Ramos (cell line): ENCODE data around the gene PRR29.
"Not testable (repeated sequence)": the region's sequence is repeated elsewhere in the genome, so short reads cannot be mapped to it uniquely, and the experiment has no call there.

Experiments
- in situ Hi-C: fragments of 300-500 bp; cut with MboI; formaldehyde crosslinking; loops from one replicate; pipeline ENCODE4 v1.14.3; 2022; ENCODE audit warnings: low sequenced_read_pairs; ENCODE audit not compliant: unreplicated experiment

PRR29 gene

GRCh38 chr17:63973930-63974593, 24.1 kb upstream of the PRR29 start:
- in situ Hi-C loops: no loop called here

DNA sequence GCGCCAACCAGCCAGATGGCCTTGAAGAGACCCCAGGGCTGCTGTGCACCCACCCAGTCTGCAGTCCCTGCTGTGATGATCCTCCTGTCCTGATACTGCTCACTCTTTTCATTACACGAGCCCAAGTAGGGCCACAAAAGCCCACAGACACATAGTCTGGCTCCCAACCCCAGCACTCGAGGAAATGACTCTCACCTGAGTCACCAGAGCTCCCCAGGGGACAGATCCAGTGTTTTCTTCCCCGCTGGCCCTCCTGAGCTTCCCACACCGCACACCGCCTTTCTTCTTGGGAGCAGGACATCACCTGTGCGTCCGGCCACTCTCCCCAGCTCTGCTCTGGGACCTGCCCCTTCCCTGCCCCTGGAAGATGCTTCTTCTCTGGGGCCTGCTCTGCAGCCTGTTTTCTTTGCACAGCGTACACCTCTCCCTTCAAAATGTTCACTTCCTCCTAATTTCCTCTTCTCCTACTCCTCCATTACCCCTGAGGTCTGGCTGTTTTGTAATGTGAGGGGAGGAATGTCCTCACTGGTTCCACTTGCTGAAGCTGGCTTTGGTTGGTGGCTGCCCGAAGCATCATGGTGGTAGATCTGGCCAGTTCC, 23.5 kb upstream of the PRR29 start:
- in situ Hi-C loops: no loop called here

- in situ Hi-C loops: no loop called here
These were observed 22.5 kb upstream of the PRR29 start for GRCh38 chr17:63975541-63976092.

- in situ Hi-C loops: no loop called here
These were observed 21.4 kb upstream of the PRR29 start for GRCh38 chr17:63976702-63977101.

GRCh38 chr17:63978272-63979200, 19.6 kb upstream of the PRR29 start:
- in situ Hi-C loops: no loop called here

DNA sequence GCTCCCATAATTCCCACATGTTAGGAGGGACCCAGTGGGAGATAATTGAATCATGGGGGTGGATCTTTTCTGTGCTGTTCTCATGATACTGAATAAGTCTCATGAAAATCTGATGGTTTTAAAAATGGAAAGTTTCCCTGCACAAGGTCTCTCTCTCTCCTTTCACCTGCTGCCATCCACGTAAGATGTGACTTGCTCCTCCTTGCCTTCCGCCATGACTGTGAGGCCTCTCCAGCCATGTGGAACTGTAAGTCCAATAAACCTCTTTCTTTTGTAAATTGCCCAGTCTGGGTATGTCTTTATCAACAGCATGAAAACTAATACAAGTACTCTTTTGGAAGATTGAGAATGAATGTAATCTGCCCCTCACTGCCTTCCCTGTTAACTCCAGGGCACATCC, 15.5 kb upstream of the PRR29 start:
- in situ Hi-C loops: not testable (repeated sequence)

DNA sequence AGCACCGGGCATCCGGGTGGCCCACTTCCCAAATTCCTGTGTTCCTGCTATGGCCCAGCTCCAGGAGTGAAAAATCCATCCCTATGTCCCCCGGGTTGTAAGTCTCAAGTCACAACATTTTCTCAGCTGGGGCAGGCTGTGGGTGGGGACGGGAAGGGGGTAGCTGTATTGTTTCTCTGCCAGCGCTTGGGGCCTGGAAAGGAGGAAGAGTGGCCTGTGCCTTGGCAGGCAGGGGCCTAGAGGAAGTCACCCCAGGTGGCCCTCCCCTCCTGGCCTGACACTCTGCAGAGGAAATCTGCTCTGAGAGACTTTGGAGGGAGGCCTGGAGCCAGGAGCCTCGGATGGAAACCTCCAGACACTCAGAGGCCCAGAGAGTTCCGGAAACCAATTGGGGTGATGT, 14.8 kb upstream of the PRR29 start:
- in situ Hi-C loops: no loop called here

DNA sequence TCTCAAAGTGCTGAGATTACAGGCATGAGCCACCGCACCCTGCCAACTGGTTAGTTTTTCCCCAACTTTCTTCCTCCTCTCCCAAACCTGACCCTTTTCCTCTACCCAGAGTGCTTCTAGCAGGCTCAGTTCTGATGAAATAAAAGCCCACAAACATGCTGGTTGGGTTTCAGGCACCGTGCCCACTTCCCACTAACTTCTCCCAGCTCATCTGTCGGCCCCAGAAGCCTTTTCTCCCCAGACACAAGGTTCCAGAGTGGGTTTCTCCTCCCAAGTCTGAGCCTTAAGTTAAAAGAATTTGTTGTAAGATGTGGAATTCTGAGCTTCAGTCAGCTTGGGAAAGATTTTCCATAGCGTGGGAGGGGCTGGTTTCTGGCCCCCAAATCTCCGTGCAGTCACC, 13.9 kb upstream of the PRR29 start:
- in situ Hi-C loops: no loop called here

- in situ Hi-C loops: no loop called here
These were observed 13.3 kb upstream of the PRR29 start for GRCh38 chr17:63984651-63985386.

DNA sequence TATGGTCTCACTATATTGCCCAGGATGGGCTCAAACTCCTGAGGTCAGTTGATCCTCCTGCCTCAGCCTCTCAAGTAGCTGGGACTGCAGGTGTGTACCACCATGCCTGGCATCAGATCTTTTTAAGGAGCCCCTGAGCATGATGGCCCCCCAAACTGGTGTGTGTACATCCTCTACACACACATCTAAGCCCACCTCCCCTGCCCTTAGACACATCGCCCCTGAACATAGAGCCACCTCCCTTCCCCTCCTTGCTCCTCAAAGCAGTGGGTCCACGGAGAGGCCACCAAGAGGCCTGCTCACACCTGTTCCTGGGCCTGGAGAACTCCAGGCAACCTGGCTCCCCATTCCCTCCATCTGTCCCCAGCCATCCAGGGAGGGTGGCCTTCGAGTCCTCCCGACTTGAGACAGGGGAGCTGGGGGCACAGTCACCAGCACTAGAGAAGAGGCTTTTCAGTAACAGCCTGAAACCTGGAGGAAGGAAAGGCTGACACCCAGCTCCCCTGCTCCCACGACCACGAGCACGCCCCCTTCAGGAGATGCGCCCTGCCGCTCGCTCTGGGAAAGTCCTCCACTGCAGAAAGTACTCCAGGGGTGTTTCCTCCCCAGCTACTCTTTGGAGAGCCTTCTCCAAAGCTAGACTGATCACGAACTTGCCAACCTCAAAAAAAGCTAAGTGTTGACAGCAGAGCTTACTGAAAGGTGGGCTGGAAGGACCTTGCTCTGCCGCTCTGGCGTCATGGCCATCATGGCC, 12.6 kb upstream of the PRR29 start:
- in situ Hi-C loops: no loop called here

DNA sequence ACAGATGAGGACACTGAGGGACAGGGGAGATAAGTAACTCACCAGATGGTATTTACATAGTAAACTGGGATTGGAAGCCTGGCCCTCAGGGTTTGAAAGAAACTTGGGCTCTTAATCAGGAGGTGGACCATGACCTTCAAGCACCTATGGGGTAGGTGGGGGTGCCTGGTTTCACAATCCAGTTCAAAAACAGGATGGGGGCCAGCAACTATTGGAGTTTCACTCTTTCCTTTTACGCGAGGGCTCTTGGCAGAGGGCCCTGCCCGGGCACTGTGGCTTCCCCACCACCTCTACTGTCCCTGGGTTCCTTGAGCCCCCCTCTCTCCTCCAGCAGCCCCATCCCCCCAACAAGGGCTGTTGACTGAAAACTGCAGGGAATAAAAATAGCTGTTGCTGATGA, 11.3 kb upstream of the PRR29 start:
- in situ Hi-C loops: no loop called here

DNA sequence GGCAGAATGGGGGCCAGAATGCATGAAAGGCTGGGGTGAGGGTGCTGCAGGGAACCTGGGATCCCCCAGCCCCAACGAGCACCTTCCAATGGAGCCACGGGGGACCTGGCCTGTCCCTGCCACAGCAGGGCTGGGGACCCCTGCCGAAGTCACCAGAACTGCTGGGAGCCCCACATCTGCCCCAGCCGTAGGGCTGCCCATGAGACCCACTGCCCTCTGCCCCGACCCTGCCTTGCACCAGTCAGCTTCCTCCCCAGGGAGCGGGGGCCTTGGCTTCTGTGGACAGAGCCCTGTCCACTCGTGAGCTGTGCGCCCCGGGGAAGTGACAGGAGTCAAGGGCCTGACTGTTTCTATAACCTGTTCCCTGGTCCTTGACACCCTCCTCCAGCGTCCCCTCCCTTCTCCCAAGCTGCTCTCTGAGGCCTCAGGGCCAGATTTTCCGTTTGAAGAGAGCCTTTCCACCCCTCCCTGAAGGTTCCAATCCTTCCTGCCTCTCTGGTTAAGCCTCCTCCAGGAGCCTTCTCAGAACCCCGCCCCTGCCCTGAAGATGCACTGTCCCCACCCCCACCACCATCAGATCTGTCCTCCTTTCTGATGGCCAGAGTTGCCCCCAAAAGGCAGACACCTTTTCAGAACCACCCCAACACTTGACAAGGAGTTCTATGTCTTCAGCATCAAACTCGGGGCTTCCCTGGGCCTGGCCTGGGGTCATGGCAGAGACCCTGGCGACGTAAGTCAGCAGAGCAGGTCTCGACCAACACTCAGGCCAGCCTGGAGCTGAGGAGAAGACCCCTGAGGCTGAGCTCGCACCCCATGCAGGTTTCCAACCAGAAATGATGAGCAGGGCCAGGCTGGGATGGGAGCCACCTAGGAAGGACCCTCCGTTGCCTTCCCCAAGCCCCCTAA, 10.7 kb upstream of the PRR29 start:
- in situ Hi-C loops: no loop called here

DNA sequence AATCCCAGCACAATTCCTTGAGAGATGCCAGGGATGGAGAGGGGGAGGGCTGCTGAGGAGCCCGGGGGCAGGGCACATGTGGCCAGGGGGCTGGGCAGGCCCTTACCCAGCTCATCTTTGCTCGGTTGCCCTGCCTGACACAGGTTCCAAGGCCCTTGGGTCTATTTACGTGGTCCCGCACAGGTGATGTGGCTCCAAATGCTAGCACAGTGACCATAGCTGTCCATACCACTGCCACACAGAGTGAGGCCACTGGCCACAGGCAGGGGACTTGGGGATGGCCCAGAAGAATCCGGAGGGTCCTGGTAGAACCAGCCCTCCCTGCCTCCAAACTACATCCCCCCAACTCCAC, 10.0 kb upstream of the PRR29 start:
- in situ Hi-C loops: no loop called here

- in situ Hi-C loops: no loop called here
These were observed 9.2 kb upstream of the PRR29 start for GRCh38 chr17:63988741-63989621.

- in situ Hi-C loops: no loop called here
These were observed 8.4 kb upstream of the PRR29 start for GRCh38 chr17:63989622-63990345.

DNA sequence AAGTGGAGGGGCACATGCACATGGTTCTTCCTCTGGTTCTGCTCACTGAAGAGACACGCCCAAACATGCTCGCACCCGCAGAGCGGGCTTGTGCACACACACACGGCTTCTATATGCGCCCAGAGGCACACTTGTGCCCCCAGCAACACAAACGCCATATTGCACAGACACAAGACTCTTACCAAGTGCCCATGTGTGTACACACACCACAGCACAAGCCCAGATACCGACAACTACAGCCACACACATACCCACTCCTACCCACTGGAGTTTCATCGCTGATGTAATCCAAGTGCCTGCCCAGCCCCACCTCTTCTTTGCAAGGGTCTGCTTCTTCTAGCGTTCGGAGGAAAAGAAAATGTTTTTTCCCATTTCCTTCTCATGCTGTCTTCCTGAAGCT, 6.5 kb upstream of the PRR29 start:
- in situ Hi-C loops: no loop called here

- in situ Hi-C loops: no loop called here
These were observed 4.7 kb upstream of the PRR29 start for GRCh38 chr17:63993368-63993985.
